GM21528 (cell line): ENCODE results near the gene BRD7.

Experiments used
- ATAC-seq: cut with Tn5 transposase; IDR thresholded peaks from one replicate; pipeline ENCODE4 v1.9.1; 2021; ENCODE audit warnings: mild to moderate bottlenecking, moderate library complexity; ENCODE audit not compliant: unreplicated experiment, low FRiP score

The BRD7 gene

GRCh38 chr16:50390371-50390771 is 21.6 kb upstream of the BRD7 start:
- no peak for ATAC-seq

- ATAC-seq = no peak
Observed at GRCh38 chr16:50389900-50390299, 21.1 kb upstream of the BRD7 start.

- no peak for ATAC-seq
Observed at GRCh38 chr16:50388496-50388895, 19.7 kb upstream of the BRD7 start.

- no peak for ATAC-seq
Observed at GRCh38 chr16:50386774-50387173, 18.0 kb upstream of the BRD7 start.

- no peak for ATAC-seq
Observed at GRCh38 chr16:50386139-50386538, 17.4 kb upstream of the BRD7 start.

- ATAC-seq = no peak
Observed at GRCh38 chr16:50384500-50385135, 15.8 kb upstream of the BRD7 start.

GRCh38 chr16:50381679-50382440 is 13.1 kb upstream of the BRD7 start:
- no peak for ATAC-seq

GRCh38 chr16:50378417-50378816 is 9.6 kb upstream of the BRD7 start:
- ATAC-seq = no peak

GRCh38 chr16:50377001-50377400 is 8.2 kb upstream of the BRD7 start:
- no peak for ATAC-seq

- no peak for ATAC-seq
Observed at GRCh38 chr16:50373780-50374179, 5.0 kb upstream of the BRD7 start.

GRCh38 chr16:50373345-50373701 is 4.5 kb upstream of the BRD7 start:
- no peak for ATAC-seq

GRCh38 chr16:50372611-50373344 is 4.0 kb upstream of the BRD7 start:
- ATAC-seq = no peak

- no peak for ATAC-seq
Observed at GRCh38 chr16:50371936-50372595, 3.3 kb upstream of the BRD7 start.

- ATAC-seq = no peak
Observed at GRCh38 chr16:50371036-50371716, 2.4 kb upstream of the BRD7 start.

- no peak for ATAC-seq
Observed at GRCh38 chr16:50369133-50369804, 481 bp upstream of the BRD7 start.

GRCh38 chr16:50367777-50368409 is 895 bp downstream of the BRD7 start:
- no peak for ATAC-seq

GRCh38 chr16:50365791-50366575 is 2.8 kb downstream of the BRD7 start:
- ATAC-seq = no peak

- ATAC-seq = no peak
Observed at GRCh38 chr16:50363656-50364055, 5.1 kb downstream of the BRD7 start.

- no peak for ATAC-seq
Observed at GRCh38 chr16:50360779-50361178, 8.0 kb downstream of the BRD7 start.
